IMR-90 (cell line): Measurements from ENCODE around the gene PRL.

Source experiments
- CEBPB ChIP-seq: IDR thresholded peaks from 2 replicates; pipeline ENCODE4 v1.6.1; 2012; ENCODE audit warnings: low read depth, low read length, improper control_type of control experiment
- CHD1 ChIP-seq: IDR thresholded peaks from 2 replicates; pipeline ENCODE4 v1.6.1; 2012; ENCODE audit warnings: low read depth, low read length, improper control_type of control experiment
- CTCF ChIP-seq: conservative IDR thresholded peaks from 2 replicates; pipeline ENCODE4 v1.5.1; 2012; ENCODE audit warnings: mild to moderate bottlenecking, low read depth, low read length, improper control_type of control experiment
- FOS ChIP-seq: fragments of 150-350 bp; IDR thresholded peaks from 2 replicates; pipeline ENCODE4 v1.6.1; 2016; ENCODE audit warnings: low read depth, low read length
- MAFK ChIP-seq: IDR thresholded peaks from 2 replicates; pipeline ENCODE4 v1.6.1; 2012; ENCODE audit warnings: low read depth, low read length, improper control_type of control experiment
- POLR2A ChIP-seq: IDR thresholded peaks from 2 replicates; pipeline ENCODE4 v1.6.1; 2012; ENCODE audit warnings: mild to moderate bottlenecking, low read depth, low read length
- RAD21 ChIP-seq: IDR thresholded peaks from 2 replicates; pipeline ENCODE4 v1.6.1; 2012; ENCODE audit warnings: low read length, improper control_type of control experiment

DNA sequence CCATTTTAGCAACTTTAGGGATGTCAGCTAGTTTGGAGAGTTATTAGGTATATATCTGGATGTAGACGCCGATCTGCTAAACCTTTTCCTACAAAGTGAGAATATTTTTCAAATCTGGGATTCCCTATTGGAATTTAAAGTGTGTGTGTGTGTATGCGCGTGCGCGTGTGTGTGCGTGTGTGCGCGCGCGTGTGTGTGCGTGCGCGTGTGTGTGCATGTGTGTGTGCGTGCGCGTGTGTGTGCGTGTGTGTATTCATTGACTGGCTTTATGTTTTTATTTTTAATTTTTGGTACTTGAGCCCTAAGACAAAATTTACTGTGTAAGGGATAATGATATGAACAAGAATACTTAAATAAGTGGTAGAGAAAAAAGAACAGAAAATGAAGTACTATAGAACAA is 8.1 kb downstream of the PRL start:
- no peak for TF ChIP-seq POLR2A
- TF ChIP-seq MAFK: no peak
- TF ChIP-seq CTCF: no peak
- no peak for TF ChIP-seq CEBPB
- no peak for TF ChIP-seq CHD1
- no peak for TF ChIP-seq FOS
- no peak for TF ChIP-seq RAD21
